ENCODE data around the gene NSG1.

NSG1 gene

GRCh38 chr4:4390515-4391240 lies 3.8 kb downstream of the NSG1 start:
- TF ChIP-seq CTCF (conservative IDR thresholded peaks at IDR 0.05; ENCODE audit: low read depth, low read length), result no peak
- DNase-seq (ENCODE audit: low read depth), result no peak
- no peak overlapping the region for H3K4me3 ChIP-seq (ENCODE audit: low read depth, low read length)

GRCh38 chr4:4391866-4392265 lies 5.0 kb downstream of the NSG1 start:
- H3K4me3 ChIP-seq (ENCODE audit: low read depth, low read length), result no peak overlapping the region
- no peak for TF ChIP-seq CTCF (conservative IDR thresholded peaks at IDR 0.05; ENCODE audit: low read depth, low read length)

DNA sequence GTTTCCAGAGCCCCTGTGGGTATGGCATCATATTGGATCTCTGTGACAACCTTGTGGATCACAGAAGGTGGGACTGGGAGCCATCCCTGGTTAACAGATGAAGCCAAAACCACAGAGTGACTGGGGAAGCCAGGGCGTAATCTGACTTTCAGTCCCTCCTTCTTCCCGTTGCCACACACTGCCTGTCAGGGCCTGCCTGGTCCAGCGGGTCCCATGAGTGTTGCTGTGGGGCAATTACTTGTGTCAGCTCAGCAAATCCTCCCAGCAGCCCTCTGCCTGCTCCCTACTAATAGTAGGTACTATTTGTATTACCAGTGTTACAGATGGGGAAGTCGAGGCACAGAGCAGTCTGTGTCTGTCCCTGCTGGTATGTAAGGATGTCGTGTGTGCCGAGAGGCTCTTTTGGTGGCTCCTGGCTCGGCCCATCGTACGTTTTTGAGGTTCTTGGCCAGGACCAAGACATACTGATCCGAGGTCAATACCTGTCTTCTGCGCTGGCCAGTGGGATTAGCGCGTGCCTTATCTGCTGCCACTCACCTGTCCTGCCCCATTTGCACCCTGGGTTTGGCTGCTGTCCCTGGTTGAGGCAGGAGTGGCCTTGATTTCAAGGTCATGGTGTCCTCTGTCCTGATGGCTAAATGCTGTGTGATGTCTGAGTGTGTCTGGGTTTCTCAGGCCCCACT lies 5.7 kb downstream of the NSG1 start:
- no peak for DNase-seq (ENCODE audit: low read depth)
- H3K4me3 ChIP-seq (ENCODE audit: low read depth, low read length), result no peak overlapping the region
- TF ChIP-seq CTCF (conservative IDR thresholded peaks at IDR 0.05; ENCODE audit: low read depth, low read length), result no peak

More at GRCh38 chr4:4391866-4392265, 5.0 kb downstream of the NSG1 start:
- DNase-seq (ENCODE audit: low read depth), result no peak

GRCh38 chr4:4394644-4395043 lies 7.7 kb downstream of the NSG1 start:
- DNase-seq (ENCODE audit: low read depth), result peak; percentile 7
- TF ChIP-seq CTCF (conservative IDR thresholded peaks at IDR 0.05; ENCODE audit: low read depth, low read length), result no peak
- no peak overlapping the region for H3K4me3 ChIP-seq (ENCODE audit: low read depth, low read length)

- H3K4me3 ChIP-seq (ENCODE audit: low read depth, low read length), result no peak overlapping the region
- DNase-seq (ENCODE audit: low read depth), result no peak
- TF ChIP-seq CTCF (conservative IDR thresholded peaks at IDR 0.05; ENCODE audit: low read depth, low read length), result no peak
Observed at GRCh38 chr4:4395371-4395770, 8.5 kb downstream of the NSG1 start.

DNA sequence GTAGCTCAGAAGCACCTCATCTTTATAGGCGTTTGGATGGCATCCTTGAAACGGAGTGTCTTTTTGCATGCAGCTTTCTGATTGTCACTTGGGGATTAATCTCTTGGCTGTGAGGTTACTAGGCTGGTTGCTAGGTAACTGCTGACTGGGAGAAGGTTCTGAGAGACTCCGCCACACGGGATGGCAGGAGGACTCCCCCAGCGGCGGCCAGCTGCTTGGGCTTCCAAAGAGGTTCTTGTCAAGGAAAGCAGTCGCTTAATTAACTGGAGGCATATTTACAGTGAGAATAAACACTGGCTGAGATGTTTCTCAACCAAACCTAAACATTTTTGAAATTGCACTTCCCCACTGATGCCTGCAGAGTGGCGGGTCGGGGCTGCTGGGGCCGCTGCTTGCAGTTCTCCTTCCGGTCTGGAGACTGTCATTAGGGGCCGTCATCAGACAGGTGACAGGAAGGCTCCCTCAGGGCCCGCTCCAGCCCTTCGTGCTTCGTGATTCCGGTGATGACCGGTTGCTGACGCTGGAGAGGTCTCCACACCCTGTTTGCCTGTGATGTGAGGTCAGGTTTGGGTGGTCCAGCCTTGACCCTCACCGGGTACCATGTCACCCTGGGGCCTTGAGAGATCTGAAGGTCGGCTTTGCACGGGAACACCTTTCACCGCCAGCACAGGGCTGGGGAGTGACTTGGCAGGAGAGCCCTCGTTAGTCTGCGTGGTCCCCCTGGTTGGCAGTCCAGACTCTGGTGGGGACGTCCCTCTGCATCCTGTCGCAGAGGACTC lies 9.1 kb downstream of the NSG1 start:
- peak; percentile 48 for DNase-seq (ENCODE audit: low read depth)
- peak; percentile 17 for TF ChIP-seq CTCF (conservative IDR thresholded peaks at IDR 0.05; ENCODE audit: low read depth, low read length)
- no peak overlapping the region for H3K4me3 ChIP-seq (ENCODE audit: low read depth, low read length)

Data from choroid plexus epithelial cell (primary cell).